NB4 (cell line): ENCODE measurements around the gene ADARB2.

ENCODE experiments used
- DNase-seq: peaks from one replicate; pipeline ENCODE4 v3.0.0; 2010; ENCODE audit warnings: low read depth
- H3K4me3 ChIP-seq: one replicate; pipeline ENCODE4 v1.5.1; 2011; ENCODE audit warnings: mild to moderate bottlenecking, low read depth, low read length, moderate library complexity
- CTCF ChIP-seq: IDR thresholded peaks from one replicate; pipeline ENCODE4 v1.5.1; 2012; ENCODE audit warnings: low read depth, low read length
- MAX ChIP-seq: IDR thresholded peaks from 2 replicates; pipeline ENCODE4 v1.6.1; 2011; ENCODE audit warnings: low read depth, low read length
- MYC ChIP-seq: IDR thresholded peaks from 2 replicates; pipeline ENCODE4 v1.6.1; 2011; ENCODE audit warnings: low read depth, low read length
- POLR2A ChIP-seq: IDR thresholded peaks from 2 replicates; pipeline ENCODE4 v1.6.1; 2011; ENCODE audit warnings: mild to moderate bottlenecking; ENCODE audit not compliant: insufficient read length; ENCODE audit errors: extremely low read depth

The ADARB2 gene

GRCh38 chr10:1451362-1451888, 285.9 kb downstream of the ADARB2 start:
- no peak for DNase-seq

GRCh38 chr10:1449572-1450205, 287.6 kb downstream of the ADARB2 start:
- TF ChIP-seq POLR2A (no peak), CTCF (no peak)
- H3K4me3 ChIP-seq: no peak overlapping the region
- no peak for DNase-seq

More at GRCh38 chr10:1451362-1451888, 285.9 kb downstream of the ADARB2 start:
- H3K4me3 ChIP-seq: no peak overlapping the region
- TF ChIP-seq MYC (no peak), MAX (no peak), POLR2A (no peak), CTCF (no peak)

GRCh38 chr10:1449021-1449420, 288.3 kb downstream of the ADARB2 start:
- no peak for DNase-seq
- no peak for TF ChIP-seq MYC
- no peak for TF ChIP-seq MAX
- no peak overlapping the region for H3K4me3 ChIP-seq

GRCh38 chr10:1448252-1448930, 288.9 kb downstream of the ADARB2 start:
- no peak overlapping the region for H3K4me3 ChIP-seq
- no peak for DNase-seq
- TF ChIP-seq CTCF (no peak), POLR2A (no peak), MYC (no peak), MAX (no peak)

- no peak for TF ChIP-seq MYC
- TF ChIP-seq MAX: no peak
- TF ChIP-seq POLR2A: no peak
- no peak for TF ChIP-seq CTCF
- H3K4me3 ChIP-seq: no peak overlapping the region
- DNase-seq: no peak
These were observed 292.5 kb downstream of the ADARB2 start for GRCh38 chr10:1444826-1445225.

- DNase-seq: no peak
- H3K4me3 ChIP-seq: no peak overlapping the region
- TF ChIP-seq CTCF (no peak), MYC (no peak), MAX (no peak), POLR2A (no peak)
These were observed 296.4 kb downstream of the ADARB2 start for GRCh38 chr10:1440897-1441296.
